GM12878 (cell line): ENCODE measurements around the gene CARD16. TPM values are rescaled to one million over a fixed set of nuclear protein-coding genes. Genes with fewer than 3 reads are reported as not detected.

Experiments used
- ATAC-seq: fragments of 200-7000 bp; cut with Tn5 transposase; 3 replicates; pipeline ENCODE4 v1.9.1; 2020; ENCODE audit warnings: mild to moderate bottlenecking, moderate library complexity
- BruUV-seq: library from RNA; stranded (reverse); fragments of 400-500 nt; replicated peaks from 2 replicates; lab custom pipeline; 2021; lab: Mats Ljungman, UMichigan
- CTCF ChIA-PET: fragments of 300-600 bp; sonication (Branson Sonifier 250); formaldehyde crosslinking; extraction: SDS; loops from one replicate; lab custom pipeline; 2021; ENCODE audit warnings: inconsistent platforms; lab: Yijun Ruan, JAX
- POLR2A ChIA-PET: fragments of 350-600 bp; formaldehyde crosslinking; extraction: SDS; loops from one replicate; lab custom pipeline; 2021; ENCODE audit warnings: inconsistent platforms; lab: Charles Lee
- RAD21 ChIA-PET: fragments of 300-600 bp; sonication (Branson Sonifier 250); formaldehyde crosslinking; loops from one replicate; lab custom pipeline; 2023; ENCODE audit warnings: antibody characterized with exemption; ENCODE audit not compliant: unreplicated experiment; lab: Charles Lee
- SMC1A ChIA-PET: fragments of 300-600 bp; sonication (Branson Sonifier 250); formaldehyde crosslinking; loops from one replicate; lab custom pipeline; 2023; ENCODE audit not compliant: unreplicated experiment, uncharacterized antibody; lab: Charles Lee
- DNase-seq: peaks from one replicate; pipeline ENCODE4 v3.0.0-alpha.2; 2011; ENCODE audit warnings: low read depth, low spot score
- FAIRE-seq: peaks from 3 replicates; lab custom pipeline; 2011; peaks lifted over from hg19 to GRCh38; lab: Jason Lieb, UNC
- H2AFZ ChIP-seq: 2 replicates; pipeline ENCODE4 v1.6.0; 2011; ENCODE audit warnings: low read depth, low read length, control low read depth; ENCODE audit not compliant: control insufficient read depth
- H3K27ac ChIP-seq: 2 replicates; pipeline ENCODE4 v1.5.1; 2011; ENCODE audit warnings: control low read depth; ENCODE audit not compliant: control insufficient read depth, insufficient read depth
- H3K27me3 ChIP-seq, 2 experiments: replicated peaks in 1 of 2; 2 replicates each; pipeline versions ENCODE4 v1.6.0 to v1.6.1; 2011; ENCODE audit warnings: low read length in 1 of 2; ENCODE audit not compliant: control insufficient read depth in 2 of 2, insufficient read depth in 2 of 2
- H3K36me3 ChIP-seq, 2 experiments: 2 replicates each; pipeline ENCODE4 v1.5.1; 2011; ENCODE audit warnings: low read length in 1 of 2; ENCODE audit not compliant: control insufficient read depth in 2 of 2, insufficient read depth in 2 of 2
- H3K4me1 ChIP-seq: 2 replicates; pipeline ENCODE4 v1.6.1; 2011; ENCODE audit warnings: mild to moderate bottlenecking, low read length, moderate library complexity, mixed read lengths; ENCODE audit not compliant: control insufficient read depth, insufficient read depth
- H3K4me2 ChIP-seq: 2 replicates; pipeline ENCODE4 v1.6.0; 2011; ENCODE audit warnings: control low read depth; ENCODE audit not compliant: control insufficient read depth, insufficient read depth
- H3K4me3 ChIP-seq: fragments of 200-600 bp; sonication (generic); 2 replicates; pipeline ENCODE4 v1.5.1; 2016
- H3K79me2 ChIP-seq: 2 replicates; pipeline ENCODE4 v1.6.0; 2011; ENCODE audit warnings: low read length; ENCODE audit not compliant: control insufficient read depth, insufficient read depth
- H3K9ac ChIP-seq: 2 replicates; pipeline ENCODE4 v1.8.0; 2011; ENCODE audit warnings: low read length, control low read depth, mixed read lengths; ENCODE audit not compliant: control insufficient read depth, insufficient read depth
- H3K9me3 ChIP-seq: replicated peaks from 3 replicates; pipeline ENCODE4 v1.5.1; 2011; ENCODE audit warnings: mild to moderate bottlenecking, low read length; ENCODE audit not compliant: control insufficient read depth, insufficient read depth
- H4K20me1 ChIP-seq: 2 replicates; pipeline ENCODE4 v1.6.0; 2011; ENCODE audit not compliant: control insufficient read depth, insufficient read depth
- BCL11A ChIP-seq: IDR thresholded peaks from 2 replicates; pipeline ENCODE4 v1.6.1; 2011; ENCODE audit warnings: low read depth, low read length
- BHLHE40 ChIP-seq, 2 experiments: fragments of 450-650 bp in 1 of 2; IDR thresholded peaks; 2 replicates each; pipeline ENCODE4 v1.6.1; 2011 to 2017; ENCODE audit warnings: low read depth in 2 of 2, borderline replicate concordance in 1 of 2, improper control_type of control experiment in 1 of 2, low read length in 1 of 2, mild to moderate bottlenecking in 1 of 2
- CBX5 ChIP-seq: sonication (generic); IDR thresholded peaks from 2 replicates; pipeline ENCODE4 v1.6.1; 2016; ENCODE audit warnings: low read depth, moderate library complexity, mild to moderate bottlenecking, inconsistent platforms
- CTCF ChIP-seq, 3 experiments: IDR thresholded peaks in 2 of 3; conservative IDR thresholded peaks in 1 of 3; 2 replicates each; pipeline ENCODE4 v1.5.1; 2011; ENCODE audit warnings: low read depth in 3 of 3, low read length in 3 of 3, mild to moderate bottlenecking in 3 of 3, control low read depth in 2 of 3, moderate library complexity in 2 of 3, inconsistent platforms in 1 of 3, mixed read lengths in 1 of 3; ENCODE audit not compliant: control insufficient read depth in 2 of 3, insufficient read depth in 1 of 3; ENCODE audit errors: extremely low read depth in 1 of 3
- NRF1 ChIP-seq: conservative IDR thresholded peaks from 2 replicates; pipeline ENCODE4 v1.6.1; 2011; ENCODE audit warnings: mild to moderate bottlenecking, low read depth, low read length, improper control_type of control experiment
- PKNOX1 ChIP-seq: fragments of 450-650 bp; IDR thresholded peaks from 2 replicates; pipeline ENCODE4 v1.6.1; 2016; ENCODE audit warnings: mild to moderate bottlenecking
- POLR2A ChIP-seq: IDR thresholded peaks from 2 replicates; pipeline ENCODE4 v1.6.1; 2011; ENCODE audit warnings: low read depth, mild to moderate bottlenecking, low read length
- PRDM15 ChIP-seq: fragments of 450-650 bp; formaldehyde crosslinking; IDR thresholded peaks from 2 replicates; pipeline ENCODE4 v1.4.0; 2020; ENCODE audit warnings: mild to moderate bottlenecking, moderate library complexity
- SMC3 ChIP-seq: IDR thresholded peaks from 2 replicates; pipeline ENCODE4 v1.6.1; 2011; ENCODE audit warnings: low read length, improper control_type of control experiment, borderline replicate concordance
- SUPT20H ChIP-seq: IDR thresholded peaks from 2 replicates; pipeline ENCODE4 v1.6.1; 2011; ENCODE audit warnings: low read depth, mild to moderate bottlenecking, low read length, moderate library complexity, borderline replicate concordance; ENCODE audit not compliant: control insufficient read depth
- WGBS: methylation state at CpG from one replicate; pipeline ENCODE4 v1.1.6; 2016; ENCODE audit warnings: low lambda C conversion rate; ENCODE audit not compliant: insufficient replicate concordance, insufficient coverage; ENCODE audit errors: missing lambda C conversion rate; 5-methylcytosine and 5-hydroxymethylcytosine counted together
- in situ Hi-C: fragments of 300-500 bp; cut with MboI; formaldehyde crosslinking; loops from 9 replicates; pipeline ENCODE4 v1.14.3; 2018; ENCODE audit warnings: mixed read lengths
- intact Hi-C: fragments of 100-400 bp; cut with micrococcal nuclease; formaldehyde crosslinking; loops from one replicate; pipeline ENCODE4 v1.14.2; 2022; ENCODE audit not compliant: unreplicated experiment
- polyA plus RNA-seq, 11 experiments: library from polyadenylated mRNA; depleted of rRNA in 4 of 11; unstranded in 6 of 11; stranded (reverse) in 5 of 11; fragments of >200 nt; fragmentation: Nextera tagmentation in 4 of 11; fragmentation: Illumina TruSeq in 1 of 11; extraction: Ambion mirVana in 4 of 11; extraction: Trizol in 1 of 11; gene quantifications; 1 replicate in 1 of 11; 2 replicates in 10 of 11; pipeline versions ENCODE4 v1.2.1 to v1.2.3, GENCODE V29; 2011 to 2016; ENCODE audit warnings: inconsistent platforms in 2 of 11, missing spikeins in 2 of 11, low read depth in 1 of 11
- total RNA-seq, 4 experiments: library from RNA; depleted of rRNA in 3 of 4; stranded (reverse); fragments of >200 nt in 3 of 4; fragmentation: Illumina TruSeq in 1 of 4; extraction: Trizol in 1 of 4; gene quantifications; 2 replicates each; pipeline versions ENCODE4 v1.2.1 to v1.2.3, GENCODE V29; 2013 to 2021

Gene CARD16
- total and polyA plus RNA-seq, 10 of the 15 experiments (the other 5 are each of a cell fraction or from before 2014, with no cell fraction given) = 11.8 to 76.3 (median 25.9) TPM

- no peaks in the 10 kb centered on the region for H3K36me3 ChIP-seq
- RAD21 ChIA-PET = interaction anchor here (2.1 kb wide), 1 partner anchor 10 kb away, joined by 9 read pairs; no protein-coding TSS in a partner anchor
- no peak for DNase-seq
- CTCF ChIA-PET = interaction anchor here (2.1 kb wide), 1 partner anchor 10 kb away, joined by 6 read pairs; no protein-coding TSS in a partner anchor
- 0 out of 2 replicates have a peak overlapping the region, but pooled peaks have one; percentile 26 for H3K9ac ChIP-seq
- BruUV-seq = no TSS peak
- H3K4me1 ChIP-seq = 0 out of 2 replicates have a peak, but pooled peaks cover 3% of the 10 kb centered on the region
- no peaks in the 10 kb centered on the region for H3K27me3 ChIP-seq
- H3K4me3 ChIP-seq = peak overlapping the region; percentile 58
- 58% methylated on average over 1 of the region's 1 CpG for WGBS
- no peak for FAIRE-seq
- ATAC-seq = peak; percentile 48
- intact Hi-C loops = no loop called here
- no peaks in the 10 kb centered on the region for H4K20me1 ChIP-seq
- POLR2A ChIA-PET = interaction anchor here (1.5 kb wide), 1 partner anchor 10 kb away, joined by 6 read pairs; no protein-coding TSS in a partner anchor
- H3K79me2 ChIP-seq = no peaks in the 10 kb centered on the region; the same call in 1 of the 2 replicates
- TF ChIP-seq BHLHE40 (IDR thresholded peaks at IDR 0.05; ENCODE audit: borderline replicate concordance in 1 of 2, low read depth in 2 of 2, low read length in 1 of 2) (no peak), BCL11A (no peak), CTCF (IDR thresholded peaks at IDR 0.05 in 2 of 3, conservative IDR thresholded peaks at IDR 0.05 in 1 of 3; ENCODE audit: control insufficient read depth in 2 of 3, extremely low read depth in 1 of 3, insufficient read depth in 1 of 3, low read depth in 3 of 3, low read length in 3 of 3) (no peak), SMC3 (no peak), CBX5 (no peak), POLR2A (no peak), SUPT20H (no peak), NRF1 (no peak), PKNOX1 (no peak), PRDM15 (CRISPR knock-in tag) (no peak)
- H3K4me2 ChIP-seq = no peak overlapping the region
- in situ Hi-C loops = no loop called here
- no peaks in the 10 kb centered on the region; the same call in 2 of the 3 replicates for H3K9me3 ChIP-seq
- H2AFZ ChIP-seq = no peak overlapping the region; the same call in 1 of the 2 replicates
- SMC1A ChIA-PET = interaction anchor here (5.4 kb wide), 1 partner anchor 10 kb away, joined by 21 read pairs; no protein-coding TSS in a partner anchor
- no peak overlapping the region; the same call in 1 of the 2 replicates for H3K27ac ChIP-seq
These were observed 11.4 kb downstream of the CARD16 start for GRCh38 chr11:105033781-105034180.
